T-helper 1 cell treated with Interleukin-12 subunit alpha and Interleukin-12 subunit beta and Interleukin-4 antibody, amounts not matched to agents 30 ng/mL and 1 ng/mL, for 36 hours (primary cell): Measurements from ENCODE around the gene TDRD9. TPM values are rescaled to one million over a fixed set of nuclear protein-coding genes. Genes with fewer than 3 reads are reported as not detected.

Experiments used
- intact Hi-C: fragments of 100-400 bp; cut with micrococcal nuclease; formaldehyde crosslinking; loops from one replicate; pipeline ENCODE4 v1.15.1; 2024
- total RNA-seq: library from RNA; stranded (reverse); gene quantifications from 2 replicates; pipeline ENCODE4 v1.2.3, GENCODE V29; 2022

The TDRD9 gene
- total RNA-seq, 1 donor from 2014 or later = not detected

- intact Hi-C loops = no loop called here
Observed at GRCh38 chr14:104090071-104090748, 162.0 kb downstream of the TDRD9 start.

DNA sequence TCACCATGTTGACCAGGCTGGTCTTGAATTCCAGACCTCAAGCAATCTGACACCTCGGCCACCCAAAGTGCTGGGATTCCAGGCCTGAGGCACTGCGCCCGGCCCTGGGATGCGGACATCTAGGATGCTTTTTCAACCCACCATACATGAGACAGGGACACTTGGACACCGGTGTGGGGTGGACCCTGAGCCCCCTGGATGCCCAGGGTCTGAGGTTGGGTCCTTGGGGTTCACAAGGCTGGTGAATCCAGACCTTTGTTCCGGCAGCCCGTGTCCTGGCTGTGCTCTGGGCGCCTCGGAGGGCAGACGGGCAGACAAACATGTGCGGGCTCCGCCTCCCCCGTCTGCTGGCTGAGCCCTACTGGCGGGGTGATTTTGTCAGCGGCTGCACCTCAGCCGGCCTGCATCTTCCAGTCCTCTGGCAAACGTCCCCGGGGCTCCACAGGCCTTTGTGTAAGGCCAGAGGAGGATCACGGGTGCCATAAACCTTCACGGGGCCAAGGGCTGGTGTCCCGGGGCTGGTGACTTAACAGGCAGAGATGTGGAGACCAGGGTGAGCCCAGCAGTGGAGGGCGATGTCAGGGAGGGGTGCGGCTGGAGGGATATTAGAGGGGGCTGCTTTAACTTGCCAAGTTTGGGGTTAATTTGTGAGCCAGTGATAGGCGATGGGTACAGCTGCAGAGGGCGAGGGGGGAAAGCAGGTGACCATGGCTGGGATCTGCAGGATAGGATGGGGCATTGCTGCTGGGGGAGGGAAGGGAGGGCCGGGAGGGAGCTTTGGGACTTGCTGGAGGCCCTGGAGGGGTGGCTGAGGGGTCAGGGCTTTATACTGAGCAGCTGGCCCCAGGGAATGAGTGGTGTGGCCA is 163.0 kb downstream of the TDRD9 start:
- intact Hi-C loops = no loop called here

DNA sequence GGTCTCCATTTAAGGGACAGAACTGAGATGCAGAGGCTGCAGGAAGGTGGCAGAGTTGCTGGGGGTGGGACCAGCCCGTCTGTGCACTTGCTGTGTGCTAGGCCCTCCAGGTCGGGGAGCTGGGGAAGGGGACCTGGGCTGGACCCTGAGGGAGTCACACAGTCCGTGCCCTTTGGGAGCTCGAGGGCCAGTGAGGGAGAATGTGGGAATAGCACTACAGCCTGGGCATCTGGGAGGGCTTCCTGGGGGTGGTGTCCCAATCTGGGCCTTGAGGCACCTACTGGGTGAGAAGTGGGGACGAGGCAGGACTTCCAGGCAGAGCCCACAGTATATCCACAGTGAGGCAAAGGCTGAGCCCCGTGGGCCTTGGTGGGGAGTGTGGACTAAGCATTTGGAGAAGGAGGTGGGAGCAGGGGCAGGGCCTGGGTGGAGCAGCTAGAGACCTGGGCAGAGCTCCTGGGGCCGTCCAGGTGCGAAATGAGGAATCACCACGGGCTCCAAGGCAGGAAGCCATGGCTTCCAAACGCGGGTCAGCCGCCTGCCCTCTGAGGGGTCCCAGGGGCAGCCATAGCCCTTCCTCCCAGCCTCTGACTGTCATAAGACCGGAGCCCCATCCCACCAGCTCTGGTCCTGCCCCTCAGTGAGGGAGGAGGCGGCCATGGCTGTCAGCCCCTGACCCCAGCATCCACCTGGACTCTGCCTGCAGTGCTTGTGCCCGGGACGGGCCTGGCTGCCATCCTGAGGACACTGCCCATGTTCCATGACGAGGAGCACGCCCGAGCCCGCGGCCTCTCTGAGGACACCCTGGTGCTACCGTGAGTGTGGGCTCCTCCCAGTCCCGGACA is 163.9 kb downstream of the TDRD9 start:
- intact Hi-C loops = no loop called here

DNA sequence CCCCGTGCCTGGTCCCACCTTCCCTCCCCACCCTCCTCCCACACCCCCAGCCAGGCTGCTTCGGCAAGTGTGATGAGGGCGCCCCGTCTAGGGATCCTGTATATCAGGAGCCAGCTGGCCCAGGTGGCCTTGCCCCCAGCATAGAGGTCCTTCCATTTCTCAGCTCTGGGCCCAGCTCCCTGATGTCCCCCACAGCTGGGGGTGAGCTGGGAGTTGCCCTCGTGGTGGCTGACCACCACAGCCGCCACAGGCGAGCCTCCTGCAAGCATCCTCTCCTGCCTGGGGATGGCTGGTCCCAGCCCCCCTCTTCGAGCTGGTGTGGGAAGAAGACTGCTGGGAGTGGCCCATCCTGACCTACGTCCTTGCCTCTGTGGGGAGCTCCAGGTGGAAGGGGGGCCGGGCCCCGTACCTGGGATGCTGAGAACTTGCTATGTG is 164.7 kb downstream of the TDRD9 start:
- intact Hi-C loops = no loop called here

- intact Hi-C loops = loop anchor here (1.0 to 2.0 kb wide), 3 partner anchors 15 to 547 kb away; no protein-coding TSS in a partner anchor
Observed at GRCh38 chr14:104093366-104094055, 165.3 kb downstream of the TDRD9 start.

DNA sequence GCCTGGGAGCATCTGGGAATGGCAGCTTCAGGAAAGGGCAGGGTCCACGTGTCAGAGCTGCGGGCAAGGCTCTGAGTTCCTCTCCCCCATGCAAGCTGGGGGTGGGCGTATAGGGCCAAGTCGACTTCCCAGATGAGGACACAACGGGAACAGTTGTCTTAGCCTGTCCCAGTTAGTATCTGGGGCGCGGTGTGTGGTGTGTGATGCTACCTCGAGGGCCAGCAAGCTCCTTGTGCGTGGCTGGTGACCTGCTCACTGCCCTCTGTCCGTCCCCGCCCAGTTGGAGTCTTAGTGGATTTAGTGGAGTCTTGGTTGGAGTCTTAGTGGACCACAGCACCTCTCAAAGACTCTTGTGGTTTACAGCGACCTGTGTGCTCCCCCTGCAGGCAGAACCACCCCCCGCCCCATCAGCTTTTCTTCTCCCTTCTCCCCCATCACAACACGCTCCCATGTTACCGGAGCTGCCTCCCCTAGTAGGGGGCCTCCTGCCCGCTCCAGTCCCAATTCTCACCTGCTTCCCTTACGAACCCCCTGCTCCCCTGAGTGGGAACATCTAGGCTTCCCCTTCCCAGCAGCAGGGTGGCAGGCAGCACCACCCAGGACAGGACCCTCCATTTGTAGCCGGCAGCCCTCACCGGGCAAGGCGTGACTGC is 165.9 kb downstream of the TDRD9 start:
- intact Hi-C loops = loop anchor here (1.0 to 2.0 kb wide), 3 partner anchors 15 to 546 kb away; no protein-coding TSS in a partner anchor

GRCh38 chr14:104094709-104095425 is 166.6 kb downstream of the TDRD9 start:
- intact Hi-C loops = loop anchor here (1.0 to 2.0 kb wide), 3 partner anchors 16 to 545 kb away; no protein-coding TSS in a partner anchor

DNA sequence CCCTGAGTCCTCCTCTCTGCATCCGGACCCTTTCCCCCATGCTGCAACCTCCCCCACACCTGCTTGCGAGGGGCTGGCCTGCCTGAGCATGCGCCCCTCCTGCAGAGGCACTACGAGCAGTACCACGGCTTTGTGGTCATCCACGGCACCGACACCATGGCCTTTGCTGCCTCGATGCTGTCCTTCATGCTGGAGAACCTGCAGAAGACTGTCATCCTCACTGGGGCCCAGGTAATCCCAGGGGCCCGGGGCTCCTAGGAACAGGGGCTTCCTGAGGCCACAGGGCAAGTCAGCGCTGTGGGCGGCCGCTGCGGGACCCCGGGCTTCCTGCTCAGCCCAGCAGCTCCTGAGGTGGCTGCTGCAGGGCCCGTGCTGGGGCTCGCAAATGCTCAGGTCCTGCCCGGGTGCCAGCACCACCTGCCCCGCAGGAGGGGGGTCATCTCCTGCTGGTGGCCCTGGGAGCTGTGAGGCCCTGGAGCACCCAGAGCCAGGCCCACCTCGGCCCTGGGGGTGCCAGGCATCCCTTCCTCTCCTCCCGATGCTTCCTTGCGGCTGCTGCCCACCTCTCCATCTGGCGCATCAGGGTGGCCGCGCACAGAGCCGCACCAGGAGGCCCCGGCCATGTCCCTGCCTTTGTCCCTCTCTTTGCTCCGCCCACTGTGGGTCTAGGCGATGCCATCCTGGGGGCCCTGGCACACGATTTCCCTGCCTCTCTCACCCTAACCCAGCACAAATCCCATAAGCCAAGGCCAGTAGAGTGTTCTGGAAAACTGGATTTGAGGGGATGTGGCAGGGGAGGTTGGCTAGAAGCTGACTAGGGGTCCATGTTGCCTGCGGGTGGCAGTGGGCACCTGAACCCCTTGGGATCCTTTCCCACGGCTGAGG is 167.4 kb downstream of the TDRD9 start:
- intact Hi-C loops = loop anchor here (2.0 kb wide), 1 partner anchor 17 kb away; no protein-coding TSS in a partner anchor

- intact Hi-C loops = no loop called here
Observed at GRCh38 chr14:104096318-104096717, 168.1 kb downstream of the TDRD9 start.

- intact Hi-C loops = no loop called here
Observed at GRCh38 chr14:104096751-104097700, 168.8 kb downstream of the TDRD9 start.

GRCh38 chr14:104098272-104099095 is 170.2 kb downstream of the TDRD9 start:
- intact Hi-C loops = no loop called here

DNA sequence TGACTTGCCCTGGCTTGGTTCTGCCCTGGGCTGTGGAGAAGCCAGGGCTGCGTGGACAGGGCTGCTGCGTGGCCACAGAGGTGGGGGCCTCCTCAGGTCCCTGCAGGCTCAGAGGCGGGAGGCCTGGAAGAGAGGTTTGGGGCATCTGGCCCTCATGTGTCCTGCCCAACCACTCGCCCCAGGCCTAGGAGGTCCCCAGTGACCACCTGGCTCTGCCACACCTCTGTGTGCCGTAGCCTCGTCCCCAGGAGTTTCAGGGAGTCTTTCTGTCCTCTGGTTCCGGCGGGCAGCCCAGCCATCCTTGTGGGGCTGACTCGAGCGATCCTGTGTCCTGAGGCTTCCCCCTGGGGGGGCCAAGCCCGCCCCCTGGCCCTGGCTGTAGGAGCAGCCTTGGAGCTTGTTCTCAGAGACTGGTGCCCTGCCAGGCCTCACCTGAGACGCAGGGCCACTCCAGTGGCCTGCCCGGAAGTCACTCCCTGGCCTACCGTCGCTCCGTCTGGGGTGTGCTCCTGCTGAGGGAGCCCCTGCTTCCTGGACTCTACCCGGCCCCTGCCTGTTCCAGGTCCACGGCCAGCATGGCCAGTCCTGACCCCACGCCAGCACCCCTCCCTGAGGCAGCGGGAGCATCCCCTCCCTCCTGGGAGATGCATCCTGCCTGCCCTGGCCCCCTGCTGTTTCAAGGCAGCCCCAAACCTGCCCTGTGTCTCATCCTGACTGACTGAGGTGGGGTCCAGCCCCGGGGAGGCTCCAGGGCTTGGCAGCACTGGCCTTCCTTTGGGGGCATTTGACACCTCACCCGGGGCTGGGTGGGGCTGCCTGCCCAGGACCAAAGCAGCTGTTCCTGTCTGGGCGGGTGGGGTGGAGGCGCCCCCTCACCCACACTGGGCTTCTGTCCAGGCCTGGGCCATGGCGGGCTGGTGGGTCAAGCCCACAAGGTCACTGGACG is 171.1 kb downstream of the TDRD9 start:
- intact Hi-C loops = no loop called here

- intact Hi-C loops = no loop called here
Observed at GRCh38 chr14:104100171-104101085, 172.2 kb downstream of the TDRD9 start.

DNA sequence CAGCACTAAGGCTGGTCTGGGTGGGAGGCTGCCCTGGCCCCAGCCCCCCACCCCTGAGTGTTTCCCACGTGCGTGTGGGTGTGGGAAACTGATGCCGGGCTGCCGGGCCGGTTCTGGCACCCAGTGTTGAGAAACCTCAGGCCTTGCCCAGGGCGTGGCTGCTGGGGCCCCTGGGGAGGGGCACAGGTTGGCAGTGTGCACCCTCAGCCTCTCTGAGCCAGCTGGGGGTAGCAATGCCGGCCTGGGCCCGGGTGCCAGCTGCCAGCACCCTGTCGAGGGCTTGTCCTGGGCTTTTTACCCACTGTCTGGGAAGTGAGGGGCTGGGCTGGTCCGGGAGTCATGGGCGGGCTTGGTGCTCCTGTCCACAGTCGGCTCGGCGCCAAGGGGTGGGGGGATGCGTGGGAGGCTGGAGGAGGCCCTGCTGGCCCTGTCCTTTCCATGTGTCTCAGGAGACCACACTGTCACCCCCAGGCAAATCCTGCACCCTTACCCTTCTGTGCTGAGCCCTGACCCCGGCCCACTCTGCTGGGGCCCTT is 172.9 kb downstream of the TDRD9 start:
- intact Hi-C loops = no loop called here
